ENCODE results near the gene DR1. TPM values are rescaled to one million over a fixed set of nuclear protein-coding genes. Genes with fewer than 3 reads are reported as not detected.

Gene DR1
- 64.5 and 64.6 TPM in 2 replicates for total RNA-seq (2014; rRNA removed)
- polyA plus RNA-seq (2012), result 31.9 TPM

- peak; percentile 90 for DNase-seq (ENCODE audit: low read depth)
These were observed at the start of gene DR1 for GRCh38 chr1:93345633-93346420. Gene DR1, plus strand, starts transcription at chr1:93345907. Its CDS starts 739 bp downstream, at chr1:93346646.

GRCh38 chr1:93296555-93297154 lies 49.1 kb upstream of the DR1 start:
- no peak for DNase-seq (ENCODE audit: low read depth)

GRCh38 chr1:93301131-93301530 lies 44.6 kb upstream of the DR1 start:
- no peak for DNase-seq (ENCODE audit: low read depth)

GRCh38 chr1:93302078-93302477 lies 43.6 kb upstream of the DR1 start:
- no peak for DNase-seq (ENCODE audit: low read depth)

- DNase-seq (ENCODE audit: low read depth), result peak; percentile 71
These were observed 41.0 kb upstream of the DR1 start for GRCh38 chr1:93304716-93305138.

- DNase-seq (ENCODE audit: low read depth), result no peak
These were observed 38.8 kb upstream of the DR1 start for GRCh38 chr1:93306920-93307319.

- DNase-seq (ENCODE audit: low read depth), result peak; percentile 57
These were observed 32.7 kb upstream of the DR1 start for GRCh38 chr1:93313026-93313425.

- DNase-seq (ENCODE audit: low read depth), result no peak
These were observed 28.5 kb upstream of the DR1 start for GRCh38 chr1:93317207-93317606.

GRCh38 chr1:93317943-93318342 lies 27.8 kb upstream of the DR1 start:
- no peak for DNase-seq (ENCODE audit: low read depth)

GRCh38 chr1:93321720-93322119 lies 24.0 kb upstream of the DR1 start:
- no peak for DNase-seq (ENCODE audit: low read depth)

GRCh38 chr1:93322349-93322748 lies 23.4 kb upstream of the DR1 start:
- DNase-seq (ENCODE audit: low read depth), result no peak

GRCh38 chr1:93323185-93323820 lies 22.4 kb upstream of the DR1 start:
- DNase-seq (ENCODE audit: low read depth), result peak; percentile 60

GRCh38 chr1:93324486-93325464 lies 20.9 kb upstream of the DR1 start:
- peak; percentile 88 for DNase-seq (ENCODE audit: low read depth)

- peak; percentile 84 for DNase-seq (ENCODE audit: low read depth)
These were observed 16.6 kb upstream of the DR1 start for GRCh38 chr1:93328809-93329760.

- DNase-seq (ENCODE audit: low read depth), result no peak
These were observed 15.5 kb upstream of the DR1 start for GRCh38 chr1:93330196-93330595.

- DNase-seq (ENCODE audit: low read depth), result no peak
These were observed 15.1 kb upstream of the DR1 start for GRCh38 chr1:93330617-93331016.

- DNase-seq (ENCODE audit: low read depth), result no peak
These were observed 14.3 kb upstream of the DR1 start for GRCh38 chr1:93331412-93331811.

GRCh38 chr1:93332368-93332767 lies 13.3 kb upstream of the DR1 start:
- no peak for DNase-seq (ENCODE audit: low read depth)

- peak; percentile 93 for DNase-seq (ENCODE audit: low read depth)
These were observed 7.1 kb upstream of the DR1 start for GRCh38 chr1:93338387-93339146.
